DOHH2 (cell line): ENCODE data around the gene SLC16A4.

Experiments
- EZH2phosphoT487 ChIP-seq: fragments of 200-600 bp; sonication (generic); IDR thresholded peaks from 2 replicates; pipeline ENCODE4 v1.6.1; 2017; ENCODE audit warnings: borderline replicate concordance, mild to moderate bottlenecking, antibody characterized with exemption, low read length, moderate library complexity, mixed read lengths
- TF ChIP-seq, protein P1 (sequence below): fragments of 200-600 bp; sonication (generic); IDR thresholded peaks from one replicate; pipeline ENCODE4 v1.5.1; 2014; ENCODE audit warnings: antibody characterized with exemption, mild to moderate bottlenecking, low read depth, low read length; ENCODE audit not compliant: poor library complexity, severe bottlenecking

DNA sequence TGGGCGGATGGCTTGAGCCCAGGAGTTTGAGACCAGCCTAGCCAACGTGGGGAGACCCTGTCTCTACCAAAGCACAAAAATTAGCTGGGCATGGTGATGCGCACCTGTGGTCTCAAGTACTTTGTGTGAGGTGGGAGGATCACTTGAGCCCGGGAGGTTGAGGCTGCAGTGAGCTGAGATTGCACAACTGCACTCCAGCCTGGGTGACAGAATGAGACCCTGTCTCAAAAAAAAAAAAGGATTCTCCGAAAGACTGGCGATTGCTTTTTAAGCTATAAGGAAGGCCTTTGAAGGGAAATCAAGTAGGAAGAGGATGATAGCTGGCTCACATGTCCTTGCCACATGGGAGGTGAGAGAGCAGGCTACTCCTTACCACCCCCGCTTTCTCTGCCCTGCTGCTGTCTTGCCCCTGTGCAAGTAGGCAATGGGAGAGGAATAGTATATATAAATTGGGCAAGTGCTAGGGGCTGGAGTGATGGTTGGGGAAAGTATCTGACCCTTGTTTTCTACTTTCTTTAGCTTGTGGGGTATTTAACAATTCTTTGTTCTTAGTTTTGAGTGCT lies 20.4 kb upstream of the SLC16A4 start:
- TF ChIP-seq, protein P1, sequence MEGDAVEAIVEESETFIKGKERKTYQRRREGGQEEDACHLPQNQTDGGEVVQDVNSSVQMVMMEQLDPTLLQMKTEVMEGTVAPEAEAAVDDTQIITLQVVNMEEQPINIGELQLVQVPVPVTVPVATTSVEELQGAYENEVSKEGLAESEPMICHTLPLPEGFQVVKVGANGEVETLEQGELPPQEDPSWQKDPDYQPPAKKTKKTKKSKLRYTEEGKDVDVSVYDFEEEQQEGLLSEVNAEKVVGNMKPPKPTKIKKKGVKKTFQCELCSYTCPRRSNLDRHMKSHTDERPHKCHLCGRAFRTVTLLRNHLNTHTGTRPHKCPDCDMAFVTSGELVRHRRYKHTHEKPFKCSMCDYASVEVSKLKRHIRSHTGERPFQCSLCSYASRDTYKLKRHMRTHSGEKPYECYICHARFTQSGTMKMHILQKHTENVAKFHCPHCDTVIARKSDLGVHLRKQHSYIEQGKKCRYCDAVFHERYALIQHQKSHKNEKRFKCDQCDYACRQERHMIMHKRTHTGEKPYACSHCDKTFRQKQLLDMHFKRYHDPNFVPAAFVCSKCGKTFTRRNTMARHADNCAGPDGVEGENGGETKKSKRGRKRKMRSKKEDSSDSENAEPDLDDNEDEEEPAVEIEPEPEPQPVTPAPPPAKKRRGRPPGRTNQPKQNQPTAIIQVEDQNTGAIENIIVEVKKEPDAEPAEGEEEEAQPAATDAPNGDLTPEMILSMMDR: no peak
- no peak for TF ChIP-seq EZH2phosphoT487
